HepG2 (cell line): Measurements from ENCODE around the gene TNS1. TPM values are rescaled to one million over a fixed set of nuclear protein-coding genes. Genes with fewer than 3 reads are reported as not detected.

Source experiments
- DRAP1 ChIP-seq: IDR thresholded peaks from 2 replicates; pipeline ENCODE4 v1.6.1; 2016; ENCODE audit warnings: missing genetic modification reagents, missing compliant biosample characterization
- GZF1 ChIP-seq: sonication (generic); formaldehyde crosslinking; IDR thresholded peaks from 2 replicates; pipeline ENCODE4 v1.5.1; 2020; ENCODE audit warnings: mild to moderate bottlenecking, missing genetic modification reagents
- HDAC6 ChIP-seq: fragments of 200-600 bp; sonication (generic); IDR thresholded peaks from 2 replicates; pipeline ENCODE4 v1.7.0; 2017; ENCODE audit warnings: mild to moderate bottlenecking, antibody characterized with exemption, low read length, low read depth
- MXD3 ChIP-seq: IDR thresholded peaks from 2 replicates; pipeline ENCODE4 v1.6.1; 2016; ENCODE audit warnings: mild to moderate bottlenecking, missing biosample characterization, missing genetic modification reagents
- NKX3-1 ChIP-seq: sonication (generic); formaldehyde crosslinking; IDR thresholded peaks from 2 replicates; pipeline ENCODE4 v1.5.0; 2020; ENCODE audit warnings: missing genetic modification reagents
- PHF20 ChIP-seq: sonication (generic); formaldehyde crosslinking; IDR thresholded peaks from 2 replicates; pipeline ENCODE4 v1.5.0; 2020; ENCODE audit warnings: mild to moderate bottlenecking, missing genetic modification reagents
- RARG ChIP-seq: sonication (generic); formaldehyde crosslinking; IDR thresholded peaks from 2 replicates; pipeline ENCODE4 v1.4.0; 2020; ENCODE audit warnings: low read depth, mild to moderate bottlenecking, missing genetic modification reagents
- RELA ChIP-seq: sonication (generic); formaldehyde crosslinking; IDR thresholded peaks from 2 replicates; pipeline ENCODE4 v1.4.0; 2020; ENCODE audit warnings: missing genetic modification reagents
- TBP ChIP-seq: sonication (generic); formaldehyde crosslinking; IDR thresholded peaks from 2 replicates; pipeline ENCODE4 v1.5.0; 2020; ENCODE audit warnings: missing genetic modification reagents
- THRA ChIP-seq: sonication (generic); formaldehyde crosslinking; IDR thresholded peaks from 2 replicates; pipeline ENCODE4 v1.4.0; 2020; ENCODE audit warnings: missing genetic modification reagents, borderline replicate concordance
- ZNF224 ChIP-seq: sonication (generic); formaldehyde crosslinking; IDR thresholded peaks from 2 replicates; pipeline ENCODE4 v1.5.0; 2020; ENCODE audit warnings: mild to moderate bottlenecking, missing genetic modification reagents
- ZNF333 ChIP-seq: sonication (generic); formaldehyde crosslinking; IDR thresholded peaks from 2 replicates; pipeline ENCODE4 v1.4.0; 2020; ENCODE audit warnings: mild to moderate bottlenecking, missing genetic modification reagents, borderline replicate concordance
- ZNF557 ChIP-seq: sonication (generic); formaldehyde crosslinking; IDR thresholded peaks from 2 replicates; pipeline ENCODE4 v1.4.0; 2020; ENCODE audit warnings: missing genetic modification reagents
- ZNF710 ChIP-seq: sonication (generic); formaldehyde crosslinking; IDR thresholded peaks from 2 replicates; pipeline ENCODE4 v1.5.0; 2020; ENCODE audit warnings: mild to moderate bottlenecking, missing genetic modification reagents, borderline replicate concordance
- ZNF879 ChIP-seq: sonication (generic); formaldehyde crosslinking; IDR thresholded peaks from 2 replicates; pipeline ENCODE4 v1.8.1; 2023; ENCODE audit warnings: missing genetic modification reagents
- ZUFSP ChIP-seq: sonication (generic); formaldehyde crosslinking; IDR thresholded peaks from 2 replicates; pipeline ENCODE4 v1.9.0; 2021; ENCODE audit warnings: missing genetic modification reagents, mild to moderate bottlenecking, borderline replicate concordance
- polyA plus RNA-seq, 8 experiments: library from polyadenylated mRNA; depleted of rRNA in 3 of 8; stranded (reverse) in 7 of 8; unstranded in 1 of 8; fragments of >200 nt; fragmentation: Illumina TruSeq in 4 of 8; extraction: Trizol in 4 of 8; gene quantifications; 2 replicates each; pipeline versions ENCODE4 v1.2.1 to v1.2.3, GENCODE V29; 2011 to 2016; ENCODE audit warnings: low read depth in 4 of 8, missing spikeins in 1 of 8, mixed read lengths in 1 of 8; ENCODE audit not compliant: insufficient read depth in 1 of 8
- total RNA-seq, 5 experiments: library from RNA; depleted of rRNA; stranded (reverse); fragments of >200 nt; fragmentation: Illumina TruSeq; extraction: Trizol; gene quantifications; 2 replicates each; pipeline ENCODE4 v1.2.3, GENCODE V29; 2016; ENCODE audit warnings: low read depth in 1 of 5
- TF ChIP-seq, protein P1 (sequence below): sonication (generic); formaldehyde crosslinking; IDR thresholded peaks from 2 replicates; pipeline ENCODE4 v1.4.0; 2020; ENCODE audit warnings: missing genetic modification reagents
- TF ChIP-seq, protein P2 (sequence below): sonication (generic); formaldehyde crosslinking; IDR thresholded peaks from 2 replicates; pipeline ENCODE4 v1.9.0; 2022; ENCODE audit warnings: low read depth, missing genetic modification reagents

The TNS1 gene
- total and polyA plus RNA-seq, 2 of the 13 experiments (the other 11 are each of a cell fraction or from before 2014, with no cell fraction given) = 1.9 to 118 TPM

DNA sequence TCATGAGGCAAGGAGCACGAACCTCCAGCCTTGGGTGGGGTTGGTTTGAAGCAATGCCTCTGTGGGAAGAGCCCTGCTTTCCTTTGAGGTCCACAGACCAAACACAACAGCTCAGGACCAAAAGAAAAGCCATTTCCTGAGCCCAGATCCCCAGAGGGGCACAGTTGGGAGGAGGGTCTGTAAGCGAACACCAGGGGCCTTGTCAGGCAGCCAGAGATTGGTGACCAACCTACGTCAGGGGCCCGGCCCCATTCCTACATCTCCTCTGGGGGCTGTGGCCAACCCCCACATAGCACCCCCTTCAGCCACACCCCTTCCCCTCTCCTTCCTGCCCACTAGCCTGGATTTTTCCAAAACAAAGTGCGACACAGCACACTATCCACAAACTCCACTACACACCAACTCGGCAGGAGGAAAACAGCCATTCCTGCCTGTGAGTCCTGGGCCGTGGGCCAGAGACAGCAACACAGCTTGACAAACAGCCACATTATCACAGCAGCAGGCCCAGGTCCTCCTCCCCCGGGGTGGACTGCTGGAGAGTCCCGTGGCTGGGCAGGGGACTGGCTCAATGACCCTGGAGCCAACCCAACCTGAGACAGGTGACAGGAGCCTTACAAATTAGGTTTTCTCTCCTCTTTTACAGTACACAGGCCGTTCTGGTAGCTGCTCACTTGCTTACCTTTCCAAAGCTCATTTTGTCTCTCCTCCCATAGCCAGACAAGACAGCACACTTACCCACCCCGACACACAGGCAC, 98.8 kb downstream of the TNS1 start (continued):
- TF ChIP-seq DRAP1 = peak; percentile 90
- no peak for TF ChIP-seq RARG (CRISPR knock-in tag)
- TF ChIP-seq, protein P1, sequence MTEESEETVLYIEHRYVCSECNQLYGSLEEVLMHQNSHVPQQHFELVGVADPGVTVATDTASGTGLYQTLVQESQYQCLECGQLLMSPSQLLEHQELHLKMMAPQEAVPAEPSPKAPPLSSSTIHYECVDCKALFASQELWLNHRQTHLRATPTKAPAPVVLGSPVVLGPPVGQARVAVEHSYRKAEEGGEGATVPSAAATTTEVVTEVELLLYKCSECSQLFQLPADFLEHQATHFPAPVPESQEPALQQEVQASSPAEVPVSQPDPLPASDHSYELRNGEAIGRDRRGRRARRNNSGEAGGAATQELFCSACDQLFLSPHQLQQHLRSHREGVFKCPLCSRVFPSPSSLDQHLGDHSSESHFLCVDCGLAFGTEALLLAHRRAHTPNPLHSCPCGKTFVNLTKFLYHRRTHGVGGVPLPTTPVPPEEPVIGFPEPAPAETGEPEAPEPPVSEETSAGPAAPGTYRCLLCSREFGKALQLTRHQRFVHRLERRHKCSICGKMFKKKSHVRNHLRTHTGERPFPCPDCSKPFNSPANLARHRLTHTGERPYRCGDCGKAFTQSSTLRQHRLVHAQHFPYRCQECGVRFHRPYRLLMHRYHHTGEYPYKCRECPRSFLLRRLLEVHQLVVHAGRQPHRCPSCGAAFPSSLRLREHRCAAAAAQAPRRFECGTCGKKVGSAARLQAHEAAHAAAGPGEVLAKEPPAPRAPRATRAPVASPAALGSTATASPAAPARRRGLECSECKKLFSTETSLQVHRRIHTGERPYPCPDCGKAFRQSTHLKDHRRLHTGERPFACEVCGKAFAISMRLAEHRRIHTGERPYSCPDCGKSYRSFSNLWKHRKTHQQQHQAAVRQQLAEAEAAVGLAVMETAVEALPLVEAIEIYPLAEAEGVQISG (CRISPR knock-in tag) = no peak; the same call in 1 of the 2 replicates
- peak; percentile 88; the same call in 1 of the 2 replicates for TF ChIP-seq ZNF710
- peak; percentile 25; the same call in 1 of the 2 replicates for TF ChIP-seq ZNF557 (CRISPR knock-in tag)
- no peak for TF ChIP-seq PHF20
- no peak for TF ChIP-seq NKX3-1 (CRISPR knock-in tag)
- TF ChIP-seq THRA = no peak
- no peak for TF ChIP-seq HDAC6
- TF ChIP-seq, protein P2, sequence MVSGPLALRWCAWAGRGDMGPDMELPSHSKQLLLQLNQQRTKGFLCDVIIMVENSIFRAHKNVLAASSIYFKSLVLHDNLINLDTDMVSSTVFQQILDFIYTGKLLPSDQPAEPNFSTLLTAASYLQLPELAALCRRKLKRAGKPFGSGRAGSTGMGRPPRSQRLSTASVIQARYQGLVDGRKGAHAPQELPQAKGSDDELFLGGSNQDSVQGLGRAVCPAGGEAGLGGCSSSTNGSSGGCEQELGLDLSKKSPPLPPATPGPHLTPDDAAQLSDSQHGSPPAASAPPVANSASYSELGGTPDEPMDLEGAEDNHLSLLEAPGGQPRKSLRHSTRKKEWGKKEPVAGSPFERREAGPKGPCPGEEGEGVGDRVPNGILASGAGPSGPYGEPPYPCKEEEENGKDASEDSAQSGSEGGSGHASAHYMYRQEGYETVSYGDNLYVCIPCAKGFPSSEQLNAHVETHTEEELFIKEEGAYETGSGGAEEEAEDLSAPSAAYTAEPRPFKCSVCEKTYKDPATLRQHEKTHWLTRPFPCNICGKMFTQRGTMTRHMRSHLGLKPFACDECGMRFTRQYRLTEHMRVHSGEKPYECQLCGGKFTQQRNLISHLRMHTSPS (CRISPR knock-in tag) = peak; percentile 70; the same call in 1 of the 2 replicates
- TF ChIP-seq GZF1 = no peak
- peak; percentile 71; the same call in 1 of the 2 replicates for TF ChIP-seq ZNF333 (CRISPR knock-in tag)
- TF ChIP-seq ZNF879 (CRISPR knock-in tag) = no peak
- no peak; the same call in 1 of the 2 replicates for TF ChIP-seq MXD3 (CRISPR knock-in tag)
- no peak for TF ChIP-seq RELA (CRISPR knock-in tag)
- TF ChIP-seq ZUFSP (CRISPR knock-in tag) = no peak
- no peak for TF ChIP-seq ZNF224
- TF ChIP-seq TBP = no peak
